ENCODE results near the gene SPACDR.

The SPACDR gene

GRCh38 chr7:100476903-100477870 lies 13.1 kb upstream of the SPACDR start:
- H3K4me3 ChIP-seq (ENCODE audit: low read depth, low read length) = peak overlapping the region; percentile 81
- TF ChIP-seq, protein P1, sequence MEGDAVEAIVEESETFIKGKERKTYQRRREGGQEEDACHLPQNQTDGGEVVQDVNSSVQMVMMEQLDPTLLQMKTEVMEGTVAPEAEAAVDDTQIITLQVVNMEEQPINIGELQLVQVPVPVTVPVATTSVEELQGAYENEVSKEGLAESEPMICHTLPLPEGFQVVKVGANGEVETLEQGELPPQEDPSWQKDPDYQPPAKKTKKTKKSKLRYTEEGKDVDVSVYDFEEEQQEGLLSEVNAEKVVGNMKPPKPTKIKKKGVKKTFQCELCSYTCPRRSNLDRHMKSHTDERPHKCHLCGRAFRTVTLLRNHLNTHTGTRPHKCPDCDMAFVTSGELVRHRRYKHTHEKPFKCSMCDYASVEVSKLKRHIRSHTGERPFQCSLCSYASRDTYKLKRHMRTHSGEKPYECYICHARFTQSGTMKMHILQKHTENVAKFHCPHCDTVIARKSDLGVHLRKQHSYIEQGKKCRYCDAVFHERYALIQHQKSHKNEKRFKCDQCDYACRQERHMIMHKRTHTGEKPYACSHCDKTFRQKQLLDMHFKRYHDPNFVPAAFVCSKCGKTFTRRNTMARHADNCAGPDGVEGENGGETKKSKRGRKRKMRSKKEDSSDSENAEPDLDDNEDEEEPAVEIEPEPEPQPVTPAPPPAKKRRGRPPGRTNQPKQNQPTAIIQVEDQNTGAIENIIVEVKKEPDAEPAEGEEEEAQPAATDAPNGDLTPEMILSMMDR (IDR thresholded peaks at IDR 0.05; ENCODE audit: borderline replicate concordance, insufficient read depth, low read depth, low read length) = peak; percentile 63; the same call in 1 of the 2 replicates

DNA sequence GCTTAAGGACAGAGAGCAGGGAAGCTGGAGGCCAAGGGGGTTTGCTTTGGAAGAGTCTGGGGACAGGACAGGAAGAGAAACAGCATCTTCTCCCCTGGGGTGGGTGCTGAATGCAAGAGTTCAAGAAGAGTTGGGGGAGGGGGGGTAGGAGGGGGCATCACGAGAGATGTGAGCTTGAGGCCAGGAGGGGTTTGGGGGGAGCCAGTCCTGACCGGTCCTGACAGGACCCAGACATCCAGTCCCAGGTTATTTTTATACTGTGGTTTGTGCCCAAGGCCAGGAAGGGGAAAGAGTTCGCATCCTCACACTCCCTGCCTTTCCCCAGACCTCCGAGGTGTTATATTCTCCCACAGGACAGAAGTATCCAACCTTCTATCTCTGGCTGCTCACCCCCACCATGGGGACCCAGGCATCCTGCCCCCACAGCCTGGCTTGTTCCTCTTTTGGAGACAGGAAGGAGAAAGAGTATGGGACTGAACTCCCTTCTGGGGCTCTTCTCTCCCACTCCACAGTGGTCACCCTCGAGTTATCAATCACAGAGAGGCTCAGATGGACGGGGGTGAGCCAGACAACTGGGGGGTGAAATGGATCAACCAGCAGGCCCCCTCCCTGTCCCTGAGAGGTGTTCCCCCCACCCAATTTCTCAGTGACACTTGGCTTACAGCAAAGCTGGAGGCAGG lies 12.2 kb upstream of the SPACDR start:
- TF ChIP-seq, protein P1 (IDR thresholded peaks at IDR 0.05; ENCODE audit: borderline replicate concordance, insufficient read depth, low read depth, low read length) = no peak
- peak overlapping the region; percentile 81 for H3K4me3 ChIP-seq (ENCODE audit: low read depth, low read length)

DNA sequence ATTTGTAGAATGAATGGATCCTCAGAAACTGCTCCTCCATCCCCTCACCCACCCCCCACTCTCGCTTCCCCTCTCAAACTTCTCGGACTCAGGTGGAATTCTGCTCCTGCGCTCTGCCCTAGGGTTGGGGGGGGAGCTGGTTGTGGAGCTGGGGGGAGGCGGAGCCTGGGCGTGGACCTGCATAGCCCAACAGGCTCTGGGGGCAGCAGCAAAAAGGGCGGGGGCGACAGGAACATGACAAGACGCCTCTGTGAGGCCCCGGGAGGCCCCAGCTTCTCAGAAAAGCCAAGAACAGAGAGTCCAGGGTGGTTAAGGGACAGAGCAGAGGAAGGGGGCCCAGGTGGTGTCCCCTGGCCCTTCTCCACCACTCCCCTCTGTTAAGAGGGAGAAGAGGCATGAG lies 11.5 kb upstream of the SPACDR start:
- peak overlapping the region; percentile 81 for H3K4me3 ChIP-seq (ENCODE audit: low read depth, low read length)
- TF ChIP-seq, protein P1 (IDR thresholded peaks at IDR 0.05; ENCODE audit: borderline replicate concordance, insufficient read depth, low read depth, low read length) = no peak

DNA sequence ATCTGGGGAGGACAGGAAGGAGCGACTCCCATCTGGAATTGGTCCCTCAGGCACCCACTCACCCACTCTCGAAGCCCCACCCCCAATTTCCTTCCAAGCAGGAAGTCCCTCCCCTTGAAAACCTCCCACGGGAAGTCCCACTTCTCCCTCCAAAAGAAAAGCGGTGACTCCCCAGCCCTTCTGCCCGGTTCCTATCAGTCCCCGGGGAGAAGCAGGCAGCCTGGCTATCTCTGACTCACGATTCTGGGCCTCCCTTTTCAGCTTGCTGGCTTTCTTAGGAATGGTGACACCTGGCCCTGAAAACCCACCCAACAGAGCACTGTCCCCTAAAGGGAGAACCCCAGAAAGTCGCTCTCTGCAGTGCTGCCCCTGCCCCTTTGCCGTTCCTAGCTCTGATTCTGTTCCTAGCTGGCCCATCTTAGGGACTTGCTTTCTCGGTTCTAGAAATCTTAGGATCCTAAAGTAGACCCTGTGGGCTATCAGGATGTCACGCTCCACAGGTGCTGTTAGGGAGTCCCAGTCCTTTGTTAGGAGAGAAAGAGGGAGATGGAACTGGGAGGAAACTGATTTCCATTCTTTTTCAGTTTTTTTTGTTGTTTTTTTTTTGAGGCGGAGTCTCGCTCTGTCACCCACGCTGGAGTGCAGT lies 8.9 kb upstream of the SPACDR start:
- TF ChIP-seq, protein P1 (IDR thresholded peaks at IDR 0.05; ENCODE audit: borderline replicate concordance, insufficient read depth, low read depth, low read length) = no peak
- H3K4me3 ChIP-seq (ENCODE audit: low read depth, low read length) = no peak overlapping the region

DNA sequence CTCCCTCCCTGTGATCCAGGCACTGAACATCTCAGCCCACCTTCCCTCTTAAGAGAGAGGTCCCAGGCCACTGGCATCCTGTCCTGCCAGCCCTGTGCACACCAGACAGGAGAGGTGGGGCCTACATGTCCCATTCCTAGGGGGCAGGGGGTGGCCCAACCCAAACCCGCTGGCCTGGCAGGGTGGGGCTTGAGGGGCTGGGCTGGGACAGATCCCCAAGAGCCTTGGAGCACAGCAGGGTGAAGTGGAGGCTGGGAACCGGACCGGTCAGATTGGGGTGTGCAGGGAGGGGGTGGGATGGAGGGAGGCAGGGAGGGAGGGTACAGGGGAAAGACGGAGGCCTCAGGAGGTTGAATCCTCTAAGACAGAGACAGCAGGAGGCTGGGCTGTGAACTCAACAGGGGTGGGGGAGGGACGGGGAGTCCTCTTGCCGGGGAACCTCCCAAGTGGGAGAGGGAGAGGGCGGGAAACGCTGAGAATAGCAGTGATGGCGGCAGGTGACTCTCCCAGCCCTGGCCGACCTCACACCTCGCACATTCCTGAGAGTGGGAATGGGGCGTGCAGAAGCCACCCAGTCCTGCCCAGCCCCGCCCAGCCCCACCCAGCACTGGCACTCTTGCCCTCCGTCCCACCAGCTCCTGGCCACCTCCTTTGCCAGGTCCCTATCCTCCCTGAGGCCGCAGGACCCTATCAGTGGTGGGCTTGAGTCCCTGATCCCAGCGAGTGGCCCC lies 8.2 kb upstream of the SPACDR start:
- H3K4me3 ChIP-seq (ENCODE audit: low read depth, low read length) = no peak overlapping the region
- TF ChIP-seq, protein P1 (IDR thresholded peaks at IDR 0.05; ENCODE audit: borderline replicate concordance, insufficient read depth, low read depth, low read length) = no peak

DNA sequence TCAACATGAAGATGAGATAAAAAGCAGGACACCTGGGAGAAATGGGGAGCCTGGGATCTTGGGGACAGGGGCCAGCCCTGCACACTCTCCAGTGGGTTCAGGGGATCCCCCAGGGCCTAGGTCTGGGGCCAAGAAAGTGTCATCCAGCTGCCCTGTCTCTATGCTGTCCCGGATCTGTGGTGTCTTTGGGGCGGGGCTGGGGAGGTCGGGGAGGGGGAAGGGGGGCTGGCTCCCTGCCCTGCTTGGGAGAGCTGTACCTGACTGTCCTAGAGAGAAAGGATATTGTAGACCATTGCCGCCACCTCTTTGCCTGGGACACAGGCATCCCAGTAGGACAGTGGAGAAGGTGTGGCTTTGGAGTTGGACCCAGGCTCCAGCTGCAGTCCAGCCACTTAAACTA lies 7.0 kb upstream of the SPACDR start:
- TF ChIP-seq, protein P1 (IDR thresholded peaks at IDR 0.05; ENCODE audit: borderline replicate concordance, insufficient read depth, low read depth, low read length) = no peak
- no peak overlapping the region for H3K4me3 ChIP-seq (ENCODE audit: low read depth, low read length)
